GM12874 (cell line): Measurements from ENCODE around the gene PTPN14.

Experiments
- TF ChIP-seq, protein P1 (sequence below): IDR thresholded peaks from 2 replicates; pipeline ENCODE4 v1.5.1; 2011; ENCODE audit warnings: low read depth, mild to moderate bottlenecking, control low read depth, low read length, moderate library complexity; ENCODE audit not compliant: insufficient read depth

PTPN14 gene

DNA sequence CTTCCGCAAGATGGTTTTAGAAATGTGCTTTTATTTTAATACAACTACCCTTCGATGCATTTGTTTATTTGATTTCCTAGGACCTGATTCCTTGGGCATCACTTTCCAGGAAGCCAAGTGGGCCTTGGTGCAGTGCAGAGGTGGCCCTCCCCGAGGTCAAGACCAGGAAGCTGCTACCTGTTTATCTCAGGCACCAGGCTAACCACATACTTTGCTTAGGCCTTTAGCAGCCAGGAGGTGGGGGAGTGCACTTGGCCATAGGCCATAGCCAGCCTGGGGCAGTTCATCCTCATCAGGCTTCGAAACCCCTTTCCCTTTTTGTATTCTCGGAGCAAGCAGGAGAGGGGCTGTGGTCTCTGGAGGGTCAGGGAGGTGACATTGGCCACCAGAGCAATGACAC is 225.0 kb downstream of the PTPN14 start:
- TF ChIP-seq, protein P1, sequence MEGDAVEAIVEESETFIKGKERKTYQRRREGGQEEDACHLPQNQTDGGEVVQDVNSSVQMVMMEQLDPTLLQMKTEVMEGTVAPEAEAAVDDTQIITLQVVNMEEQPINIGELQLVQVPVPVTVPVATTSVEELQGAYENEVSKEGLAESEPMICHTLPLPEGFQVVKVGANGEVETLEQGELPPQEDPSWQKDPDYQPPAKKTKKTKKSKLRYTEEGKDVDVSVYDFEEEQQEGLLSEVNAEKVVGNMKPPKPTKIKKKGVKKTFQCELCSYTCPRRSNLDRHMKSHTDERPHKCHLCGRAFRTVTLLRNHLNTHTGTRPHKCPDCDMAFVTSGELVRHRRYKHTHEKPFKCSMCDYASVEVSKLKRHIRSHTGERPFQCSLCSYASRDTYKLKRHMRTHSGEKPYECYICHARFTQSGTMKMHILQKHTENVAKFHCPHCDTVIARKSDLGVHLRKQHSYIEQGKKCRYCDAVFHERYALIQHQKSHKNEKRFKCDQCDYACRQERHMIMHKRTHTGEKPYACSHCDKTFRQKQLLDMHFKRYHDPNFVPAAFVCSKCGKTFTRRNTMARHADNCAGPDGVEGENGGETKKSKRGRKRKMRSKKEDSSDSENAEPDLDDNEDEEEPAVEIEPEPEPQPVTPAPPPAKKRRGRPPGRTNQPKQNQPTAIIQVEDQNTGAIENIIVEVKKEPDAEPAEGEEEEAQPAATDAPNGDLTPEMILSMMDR, result no peak

DNA sequence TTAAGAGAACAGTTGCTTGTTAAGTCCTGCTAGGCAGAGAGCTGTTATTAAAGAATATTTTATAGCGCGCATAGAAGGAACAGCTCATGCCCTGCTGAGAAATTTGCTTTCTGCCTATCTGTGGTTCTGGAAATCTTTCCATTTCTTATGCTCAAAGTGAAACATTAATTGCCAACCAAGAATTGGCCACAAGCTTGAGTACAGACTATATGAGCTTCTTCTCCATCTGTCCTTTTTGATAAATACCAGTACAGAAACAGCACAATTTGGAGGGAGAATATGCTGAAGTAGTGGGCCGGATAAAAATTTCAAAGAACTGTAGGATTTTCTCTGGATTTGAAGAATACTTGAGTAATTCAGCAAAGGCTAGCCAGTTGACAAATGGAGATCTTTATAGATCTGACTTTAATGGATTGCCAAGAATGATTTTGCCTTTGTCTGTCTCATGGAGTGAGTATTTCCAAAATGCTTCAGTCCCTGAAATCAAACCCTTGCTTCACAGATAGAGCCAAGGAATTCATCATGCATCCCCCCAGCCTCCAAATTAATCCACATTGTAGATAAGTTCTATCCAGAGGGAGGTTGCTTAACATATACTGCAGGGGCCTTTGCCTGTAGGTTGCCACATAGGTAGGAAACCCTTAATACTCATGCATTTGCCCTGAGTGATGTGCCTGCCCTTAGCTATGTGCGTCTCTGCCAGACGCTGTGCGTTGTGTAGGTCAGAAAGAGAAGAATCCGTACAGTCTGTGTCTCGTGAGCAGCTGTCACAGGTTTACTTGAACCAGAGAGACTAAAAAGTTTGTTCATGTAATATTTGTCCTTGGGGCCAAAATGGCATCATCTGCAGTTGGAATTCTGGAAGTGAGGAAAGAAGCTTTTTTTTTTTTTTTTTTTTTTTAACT is 226.3 kb downstream of the PTPN14 start:
- TF ChIP-seq, protein P1, result no peak

DNA sequence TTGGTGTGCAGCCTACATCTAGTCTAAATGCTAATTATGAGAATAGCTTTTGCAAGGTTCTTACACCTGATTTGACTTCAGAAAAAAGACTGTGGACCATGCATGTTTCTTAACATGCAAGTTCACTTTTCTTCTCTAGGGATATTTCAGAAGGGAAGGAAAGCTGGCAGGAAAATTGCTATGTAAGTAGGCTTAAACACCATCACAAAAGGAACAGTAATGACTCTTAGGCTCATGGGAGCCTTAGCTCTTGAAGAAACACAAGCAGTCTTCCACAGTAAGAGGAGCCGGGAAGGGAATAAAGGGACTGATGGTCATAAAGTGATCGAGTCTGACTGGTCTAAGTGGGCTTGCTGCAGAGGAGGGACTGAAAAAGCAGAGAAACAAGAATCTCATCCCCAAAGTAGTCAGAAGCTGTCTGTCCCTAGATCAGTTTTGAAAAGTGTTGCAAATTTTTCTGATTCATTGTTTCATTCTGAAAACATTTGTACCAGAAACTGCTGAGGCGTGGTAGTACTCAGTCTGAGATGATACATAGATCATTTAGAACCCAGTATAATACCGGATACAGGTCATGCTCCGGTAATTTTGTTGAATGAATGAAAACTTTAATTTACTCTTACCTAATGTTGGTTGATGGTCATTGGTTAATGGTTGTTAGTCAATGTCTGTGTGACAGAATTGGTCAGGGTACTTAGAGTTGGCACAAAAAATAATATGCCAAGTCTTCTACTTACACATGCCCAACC is 229.5 kb downstream of the PTPN14 start:
- TF ChIP-seq, protein P1, result no peak

DNA sequence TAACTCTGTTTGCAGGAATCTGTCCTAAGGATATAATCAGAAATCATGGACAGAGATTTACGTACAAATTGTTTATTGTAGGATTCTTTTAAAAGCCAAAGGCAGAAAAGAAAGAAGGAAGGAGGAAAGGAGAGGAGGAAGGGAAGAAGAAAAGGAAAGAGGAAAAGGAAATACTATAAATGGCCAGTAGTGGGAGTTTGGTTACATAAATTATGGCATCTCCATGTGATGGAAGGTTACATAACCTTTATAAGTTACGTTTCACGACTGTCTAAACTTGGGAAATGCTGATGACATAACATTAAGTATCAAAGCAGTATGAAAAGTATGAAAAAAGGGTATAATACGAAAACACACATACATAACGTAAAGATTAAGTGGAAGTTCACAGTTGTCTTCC is 231.5 kb downstream of the PTPN14 start:
- TF ChIP-seq, protein P1, result no peak

DNA sequence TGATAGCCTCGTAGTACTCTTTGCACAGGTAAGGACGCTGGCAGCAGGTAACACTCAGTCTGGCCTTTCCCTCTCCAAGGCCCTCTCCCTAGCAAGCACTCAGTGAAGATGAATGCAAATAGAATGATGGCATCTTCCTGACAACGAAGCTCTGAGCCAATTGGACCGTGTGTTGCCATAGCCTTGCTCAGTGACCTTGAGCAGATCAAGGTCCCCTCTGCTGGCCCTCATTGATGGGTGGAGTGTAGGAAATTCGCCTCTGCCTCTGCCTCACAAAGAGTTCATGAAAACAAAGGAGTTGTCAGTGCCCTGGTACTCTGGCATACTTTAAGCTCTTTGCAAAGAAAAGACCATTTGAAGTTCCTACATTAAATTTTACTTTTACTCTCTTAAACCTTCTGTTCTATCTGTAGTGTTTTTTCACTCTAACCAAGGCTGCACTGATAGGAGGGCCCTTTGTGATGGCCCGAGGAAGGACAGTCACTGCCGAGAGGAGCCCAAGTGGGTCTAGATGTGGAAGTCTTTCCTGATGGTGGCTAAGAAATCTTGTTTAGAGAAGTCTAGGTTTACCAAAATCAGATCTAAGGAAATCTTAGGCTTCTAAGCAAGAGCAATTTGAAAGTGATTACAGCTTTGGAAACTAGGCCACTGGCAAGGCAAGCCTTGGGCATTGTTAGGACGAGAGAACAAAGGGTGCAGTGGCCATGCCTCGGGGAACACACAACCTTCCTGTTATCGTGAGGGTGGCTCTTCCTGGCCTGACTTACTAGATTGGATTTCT is 232.3 kb downstream of the PTPN14 start:
- TF ChIP-seq, protein P1, result no peak

DNA sequence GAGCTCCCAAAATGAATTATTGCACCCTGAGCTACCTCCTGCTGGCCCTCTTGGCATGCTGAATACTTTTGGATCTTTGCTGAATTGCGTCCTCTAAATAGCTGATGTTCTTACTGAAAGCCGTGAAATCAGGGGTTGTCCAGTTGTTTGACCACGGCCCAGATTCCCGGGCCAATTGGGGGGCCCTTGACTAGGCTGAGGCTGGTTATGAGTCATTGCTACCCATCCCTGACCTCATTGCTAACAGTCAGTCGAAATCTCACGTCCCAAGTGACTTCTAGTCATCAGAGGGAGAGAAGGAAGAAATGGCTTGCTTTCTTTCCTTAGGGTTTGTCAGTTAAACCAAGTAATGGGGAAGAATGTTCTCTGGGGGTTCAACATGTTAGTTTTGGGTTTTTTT is 233.0 kb downstream of the PTPN14 start:
- TF ChIP-seq, protein P1, result no peak

DNA sequence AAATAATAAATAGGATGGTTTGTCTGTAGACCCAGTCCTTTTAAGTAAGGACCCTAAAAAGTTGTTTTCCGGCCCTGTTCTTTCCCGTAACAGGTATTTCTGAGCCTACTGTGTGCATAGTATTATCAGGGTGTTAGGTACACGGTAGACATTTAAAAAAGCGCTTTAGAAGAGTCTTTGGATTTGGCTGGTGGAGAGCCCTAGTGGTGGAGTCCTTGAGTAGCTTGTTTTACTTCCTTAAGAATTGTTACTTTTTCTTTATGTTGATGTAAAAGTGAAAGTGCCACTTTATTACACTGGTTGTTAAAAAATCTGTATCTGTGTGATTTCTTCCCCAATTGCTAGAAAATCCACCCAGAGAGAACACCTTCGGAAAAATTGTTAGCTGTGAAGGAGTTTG is 233.7 kb downstream of the PTPN14 start:
- TF ChIP-seq, protein P1, result no peak
